Upper lobe of left lung (tissue), 4 donors: ENCODE measurements around the gene INPP5D.

Experiments used
- CTCF ChIP-seq, 6 experiments: fragments of 450-650 bp in 4 of 6; fragments of 200-600 bp in 2 of 6; sonication (generic) in 2 of 6; IDR thresholded peaks; one replicate each; pipeline ENCODE4 v1.5.1; 2016 to 2019; ENCODE audit warnings: antibody characterized with exemption in 6 of 6
- POLR2A ChIP-seq, 4 donors: fragments of 450-650 bp; IDR thresholded peaks; one replicate each; pipeline ENCODE4 v1.5.1; 2016 to 2017; ENCODE audit warnings: antibody characterized with exemption in 4 of 4, mild to moderate bottlenecking in 2 of 4

- TF ChIP-seq POLR2A (IDR thresholded peaks at IDR 0.05): no peak
- no peak for TF ChIP-seq CTCF (IDR thresholded peaks at IDR 0.05)
Observed at GRCh38 chr2:233189025-233189424, 128.9 kb downstream of the INPP5D start.
